HL-60/S4 treated with retinoic acid at 250 ng/mL for 4 days and 3 days (cell line): Measurements from ENCODE around the gene KRTAP20-1.

Experiments
- in situ Hi-C: fragments of 300-500 bp; cut with MboI; formaldehyde crosslinking; loops from 2 replicates; pipeline ENCODE4 v1.7.0; 2022; ENCODE audit warnings: low sequenced_read_pairs

KRTAP20-1 gene

GRCh38 chr21:30642564-30642963, 26.3 kb downstream of the KRTAP20-1 start, which contains the start of gene KRTAP20-3:
Gene KRTAP20-3, plus strand, starts transcription at chr21:30642864.
- in situ Hi-C loops: no loop called here

GRCh38 chr21:30646904-30647414, 30.7 kb downstream of the KRTAP20-1 start:
- in situ Hi-C loops: no loop called here

- in situ Hi-C loops: no loop called here
These were observed 36.7 kb downstream of the KRTAP20-1 start for GRCh38 chr21:30652891-30653290.
